Measurements from ENCODE around the gene TBC1D14. TPM values are rescaled to one million over a fixed set of nuclear protein-coding genes. Genes with fewer than 3 reads are reported as not detected.

Gene TBC1D14
- total RNA-seq, 1 experiment from 2014 or later, result 50.2 TPM

- H2BK120ac ChIP-seq (ENCODE audit: low read depth, low read length, poor library complexity, severe bottlenecking), result no peak overlapping the region
- no peak overlapping the region for H3K4me2 ChIP-seq (ENCODE audit: insufficient read depth, insufficient read length, low read length)
- no peak overlapping the region for H2BK12ac ChIP-seq (ENCODE audit: insufficient read length, low read depth, low read length)
- H3K9ac ChIP-seq (ENCODE audit: extremely low read depth, insufficient read length, low read length), result no peak overlapping the region
- TF ChIP-seq CTCF (conservative IDR thresholded peaks at IDR 0.05), result no peak
- H3K23me2 ChIP-seq (ENCODE audit: insufficient read length, low read depth, low read length, poor library complexity, severe bottlenecking), result no peaks in the 10 kb centered on the region
- no peak overlapping the region for H3K14ac ChIP-seq (ENCODE audit: insufficient read depth, low read length)
- no peaks in the 10 kb centered on the region for H3K79me2 ChIP-seq (ENCODE audit: insufficient read depth, low read length)
- no peak overlapping the region for H2BK5ac ChIP-seq (ENCODE audit: insufficient read length, low read length)
- H3K27ac Mint-ChIP-seq, result 0 out of 7 replicates have a peak overlapping the region, but pooled peaks of 1 of the 3 experiments have one; percentile 27
- peaks cover 11 to 24% of the 10 kb centered on the region in 2 experiments for H3K4me1 Mint-ChIP-seq
- no peaks in the 10 kb centered on the region; the same call in 1 of the 2 replicates for H3K4me1 ChIP-seq (ENCODE audit: insufficient read depth, low read length)
- H3K79me1 ChIP-seq (ENCODE audit: insufficient read depth, low read depth, low read length, poor library complexity, severe bottlenecking), result no peaks in the 10 kb centered on the region
- H3K18ac ChIP-seq (ENCODE audit: insufficient read length, low read depth, low read length), result no peak overlapping the region
- no peak overlapping the region for H2BK20ac ChIP-seq (ENCODE audit: low read depth, low read length, poor library complexity, severe bottlenecking)
- peaks cover 9 to 11% of the 10 kb centered on the region in 2 experiments; a peak in 4 of 5 replicates for H3K9me3 Mint-ChIP-seq
- H4K91ac ChIP-seq (ENCODE audit: insufficient read length, low read depth, low read length), result no peak overlapping the region
- no peak overlapping the region for H2BK15ac ChIP-seq (ENCODE audit: low read depth, low read length)
- no peak overlapping the region for H4K5ac ChIP-seq (ENCODE audit: insufficient read length, low read depth, low read length)
- H2AFZ ChIP-seq (ENCODE audit: low read length), result no peak overlapping the region
- no peak overlapping the region for H3K4me3 Mint-ChIP-seq
- H2AK5ac ChIP-seq (ENCODE audit: insufficient read length, low read length), result no peak overlapping the region
- no peak overlapping the region for H3T11ph ChIP-seq (ENCODE audit: low read length)
- no peak overlapping the region for H3K23ac ChIP-seq (ENCODE audit: insufficient read length, low read depth, low read length)
- H3K27me3 ChIP-seq (ENCODE audit: insufficient read depth, low read length), result no peaks in the 10 kb centered on the region
- peaks cover 6 to 9% (median 8%) of the 10 kb centered on the region in 3 experiments; a peak in 5 of 7 replicates for H3K36me3 Mint-ChIP-seq (ENCODE audit: insufficient read depth in 1 of 3, low read depth in 3 of 3)
- no peaks in the 10 kb centered on the region for H3K9me3 ChIP-seq (ENCODE audit: control insufficient read depth, low read depth, low read length)
- H3K56ac ChIP-seq (ENCODE audit: insufficient read length, low read depth, low read length), result no peak overlapping the region
- peaks cover 2% of the 10 kb centered on the region; the same call in 1 of the 2 replicates for H3K27me3 Mint-ChIP-seq (ENCODE audit: low read depth)
- no peak for DNase-seq
- H4K8ac ChIP-seq (replicated peaks; ENCODE audit: insufficient read length, low read depth, low read length), result no peak overlapping the region
- H3K27ac ChIP-seq (ENCODE audit: insufficient read length, low read depth, low read length), result no peak overlapping the region
- no CpG with 5 or more reads among the region's 15 CpGs for WGBS (ENCODE audit: extremely low coverage, insufficient read length, low lambda C conversion rate)
- no peak overlapping the region for H3K4ac ChIP-seq (ENCODE audit: low read depth, low read length)
- no peaks in the 10 kb centered on the region for H4K20me1 ChIP-seq (ENCODE audit: control insufficient read depth, insufficient read depth, insufficient read length)
Observed at GRCh38 chr4:6888506-6889071, 21.0 kb upstream of the TBC1D14 start.
